Tongue (tissue), 2 donors: ENCODE measurements around the gene C12orf76. TPM values are rescaled to one million over a fixed set of nuclear protein-coding genes. Genes with fewer than 3 reads are reported as not detected.
A peak's percentile ranks its signal among the peaks of the same experiment; 100 is the strongest.
"Not testable (repeated sequence)": the region's sequence is repeated elsewhere in the genome, so short reads cannot be mapped to it uniquely, and the experiment has no call there.

ENCODE experiments used
- DNase-seq: peaks from one replicate; pipeline ENCODE4 v3.0.0-alpha.2; 2015
- total RNA-seq: library from RNA; depleted of rRNA; stranded (reverse); fragments of >200 nt; gene quantifications from one replicate; pipeline ENCODE4 v1.2.3, GENCODE V29; 2014

The C12orf76 gene
- total RNA-seq, 1 donor from 2014 or later: 20.9 TPM

- DNase-seq: peak; percentile 89
Observed at GRCh38 chr12:110023059-110023980, 25.0 kb downstream of the C12orf76 start.

DNA sequence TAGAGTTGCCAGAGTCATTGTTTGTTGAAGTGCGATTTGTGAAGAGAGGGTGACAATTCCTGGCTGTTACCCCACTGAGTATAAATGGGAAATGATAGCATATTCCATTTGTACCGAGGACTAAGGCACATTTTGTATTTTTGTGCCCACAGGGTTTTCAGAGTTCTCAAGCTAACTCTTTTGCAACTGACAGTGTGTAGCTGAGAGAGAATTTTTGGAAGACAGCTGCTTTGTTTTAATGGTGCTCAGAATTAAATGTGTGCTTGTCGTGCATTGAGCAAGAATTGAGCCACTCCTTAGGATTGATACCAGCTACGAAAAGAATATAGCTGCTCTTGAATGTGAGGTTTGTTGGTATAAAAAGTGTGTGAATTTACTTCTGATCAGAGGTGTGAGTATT is 27.4 kb downstream of the C12orf76 start:
- DNase-seq: no peak

DNA sequence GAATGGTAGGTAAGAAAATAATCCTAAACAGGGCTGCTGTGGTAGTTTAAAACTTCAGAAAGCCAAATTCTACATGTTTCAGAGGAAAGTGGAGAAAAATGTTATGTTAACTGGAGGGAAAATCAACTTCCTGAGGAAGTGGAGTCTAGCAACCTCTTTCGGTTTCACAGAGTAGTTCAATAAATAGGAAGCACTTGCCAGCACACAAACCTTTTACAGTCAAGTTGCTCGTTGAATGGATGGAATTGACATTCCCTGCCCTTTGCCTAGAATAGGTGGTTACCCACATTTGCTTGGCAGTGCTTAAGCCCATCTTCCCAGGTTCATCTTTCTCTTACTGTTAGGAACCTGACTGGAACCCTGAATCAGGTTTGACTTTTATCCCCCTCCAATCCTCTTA is 33.2 kb downstream of the C12orf76 start:
- no peak for DNase-seq

GRCh38 chr12:110012659-110013058 is 35.7 kb downstream of the C12orf76 start:
- no peak for DNase-seq

DNA sequence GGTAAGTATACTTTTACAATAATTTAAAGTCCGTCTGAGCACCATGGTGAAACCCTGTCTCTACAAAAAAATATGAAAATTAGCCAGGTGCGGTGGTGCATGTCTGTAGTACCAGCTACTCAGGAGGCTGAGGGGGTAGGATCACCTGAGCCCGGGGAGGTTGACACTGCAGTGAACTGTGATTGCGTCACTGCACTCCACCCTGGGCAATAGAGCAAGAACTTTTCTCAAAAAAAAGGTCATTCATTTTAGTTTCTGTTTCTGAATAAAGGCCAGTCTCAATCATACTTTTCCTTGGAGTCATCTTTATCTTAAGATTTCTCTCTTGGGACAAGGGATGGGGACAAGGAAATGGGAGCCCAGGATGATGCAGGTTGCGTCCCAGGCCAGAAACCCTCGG is 36.2 kb downstream of the C12orf76 start:
- DNase-seq: no peak

DNA sequence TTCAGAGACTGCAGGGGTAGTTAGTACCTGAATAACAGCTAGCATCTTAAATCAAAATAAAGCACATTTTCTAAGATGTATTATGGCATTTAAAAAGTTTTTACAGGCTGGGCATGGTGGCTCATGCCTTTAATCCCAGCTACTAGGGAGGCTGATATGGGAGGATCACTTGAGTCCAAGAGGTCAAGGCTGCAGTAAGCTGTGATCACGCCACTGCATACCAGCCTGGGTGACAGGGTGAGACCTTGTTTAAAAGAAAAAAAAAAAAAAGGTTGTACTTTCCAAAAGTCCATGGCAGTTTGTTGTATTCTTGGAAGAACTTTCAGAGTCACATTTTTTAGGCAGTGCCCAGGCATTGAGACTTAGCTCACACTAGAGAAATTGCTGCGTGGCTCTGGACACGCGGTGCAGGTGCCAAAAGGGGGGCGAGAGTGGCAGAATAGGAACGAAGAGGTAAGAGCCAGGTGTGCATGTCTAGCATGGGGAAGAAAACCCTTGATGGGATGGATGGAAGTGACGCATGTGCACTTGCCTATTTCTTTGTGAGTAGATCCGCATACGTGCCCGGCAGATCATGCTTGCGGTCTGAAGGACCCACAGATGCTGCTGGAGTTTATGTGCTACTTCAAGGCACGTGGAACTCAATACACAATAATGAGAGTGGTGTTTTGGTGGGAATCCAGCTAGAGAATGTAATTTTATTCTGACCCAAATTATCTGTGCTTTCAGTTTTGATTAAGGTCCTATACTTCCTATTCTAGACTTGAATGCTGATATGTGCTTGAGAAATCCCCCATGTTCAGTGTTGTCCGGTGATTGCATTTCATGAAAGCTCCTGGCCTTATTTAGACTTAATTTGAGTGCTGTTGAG is 37.2 kb downstream of the C12orf76 start:
- DNase-seq: no peak

DNA sequence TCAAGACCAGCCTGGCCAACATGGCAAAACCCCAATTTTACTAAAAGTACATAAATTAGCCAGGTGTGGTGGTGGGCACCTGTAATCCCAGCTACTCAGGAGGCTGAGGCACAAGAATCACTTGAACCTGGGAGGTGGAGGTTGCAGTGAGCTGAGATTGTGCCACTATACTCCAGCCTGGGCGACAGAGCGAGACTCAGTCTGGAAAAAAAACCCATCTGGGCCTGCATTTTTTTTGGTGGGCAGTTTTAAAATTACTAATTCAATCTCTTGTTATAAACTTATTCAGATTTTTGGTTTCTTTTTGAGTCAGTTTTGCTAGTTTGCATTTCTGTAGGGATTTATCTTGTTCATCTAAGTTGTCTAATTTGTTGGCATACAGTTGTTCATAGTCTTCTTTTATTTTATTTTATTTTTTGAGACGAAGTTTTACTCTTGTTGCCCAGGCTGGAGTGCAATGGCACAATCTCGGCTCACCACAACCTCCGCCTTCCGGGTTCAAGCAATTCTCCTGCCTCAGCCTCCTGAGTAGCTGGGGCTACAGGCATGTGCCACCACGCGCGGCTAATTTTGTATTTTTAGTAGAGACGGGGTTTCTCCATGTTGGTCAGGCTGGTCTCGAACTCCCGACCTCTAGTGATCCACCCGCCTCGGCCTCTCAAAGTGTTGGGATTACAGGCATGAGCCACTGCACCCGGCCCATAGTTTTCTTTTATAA is 39.5 kb downstream of the C12orf76 start:
- DNase-seq: not testable (repeated sequence)

DNA sequence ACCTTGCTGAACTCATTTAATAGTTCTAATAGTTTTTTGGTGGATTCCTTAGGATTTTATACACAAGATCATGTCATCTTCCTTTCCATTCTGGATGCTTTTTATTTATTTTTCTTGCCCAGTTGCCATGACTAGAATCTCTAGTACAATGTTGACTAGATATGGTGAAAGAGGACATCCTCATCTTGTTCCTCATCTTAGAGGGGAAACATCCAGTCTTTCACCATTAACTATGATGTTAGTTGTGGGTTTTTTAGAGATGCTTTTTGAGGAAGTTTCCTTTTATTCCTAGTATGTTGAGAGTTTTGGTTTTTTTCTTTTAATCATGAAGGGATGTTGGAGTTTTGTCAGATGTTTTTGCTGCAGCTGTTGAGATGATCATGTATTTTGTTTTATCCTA is 40.4 kb downstream of the C12orf76 start:
- DNase-seq: no peak

DNA sequence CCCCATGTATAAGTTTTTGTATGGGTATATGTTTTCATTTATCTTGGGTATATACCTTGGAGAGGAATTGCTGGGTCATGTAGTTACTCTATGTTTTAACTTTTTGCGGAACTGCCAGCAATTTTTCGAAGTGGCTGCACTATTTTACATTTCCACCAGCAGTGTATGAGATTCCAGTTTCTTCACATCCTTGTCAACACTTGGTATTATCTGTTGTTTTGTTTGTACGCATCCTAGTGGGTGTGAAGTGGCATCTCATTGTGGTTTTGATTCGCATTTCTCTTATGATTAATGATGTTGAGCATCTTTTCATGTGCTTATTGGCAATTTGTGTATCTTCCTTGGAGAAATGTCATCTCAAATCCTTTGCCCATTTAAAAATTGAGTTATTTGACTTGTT is 42.2 kb downstream of the C12orf76 start:
- DNase-seq: no peak

GRCh38 chr12:110005319-110005973 is 42.9 kb downstream of the C12orf76 start:
- no peak for DNase-seq

DNA sequence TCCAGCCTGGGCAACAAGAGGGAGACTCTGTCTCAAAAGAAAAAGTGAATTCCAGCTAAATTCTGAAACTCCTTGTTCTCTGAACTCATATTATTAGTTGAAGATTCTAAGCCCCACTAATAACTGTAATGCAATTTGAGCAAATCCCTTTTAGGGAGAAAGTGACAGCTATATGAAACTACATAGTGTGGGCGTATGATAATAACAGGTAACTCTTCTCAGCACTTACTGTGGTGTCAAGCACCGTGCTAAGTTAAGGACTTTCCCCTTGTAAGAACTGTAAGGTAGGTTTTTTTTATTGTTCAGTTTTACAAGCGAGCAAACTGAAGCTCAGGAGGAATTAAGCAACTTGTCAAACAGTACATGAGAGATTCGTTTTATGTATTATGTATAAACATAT is 43.7 kb downstream of the C12orf76 start:
- DNase-seq: no peak

DNA sequence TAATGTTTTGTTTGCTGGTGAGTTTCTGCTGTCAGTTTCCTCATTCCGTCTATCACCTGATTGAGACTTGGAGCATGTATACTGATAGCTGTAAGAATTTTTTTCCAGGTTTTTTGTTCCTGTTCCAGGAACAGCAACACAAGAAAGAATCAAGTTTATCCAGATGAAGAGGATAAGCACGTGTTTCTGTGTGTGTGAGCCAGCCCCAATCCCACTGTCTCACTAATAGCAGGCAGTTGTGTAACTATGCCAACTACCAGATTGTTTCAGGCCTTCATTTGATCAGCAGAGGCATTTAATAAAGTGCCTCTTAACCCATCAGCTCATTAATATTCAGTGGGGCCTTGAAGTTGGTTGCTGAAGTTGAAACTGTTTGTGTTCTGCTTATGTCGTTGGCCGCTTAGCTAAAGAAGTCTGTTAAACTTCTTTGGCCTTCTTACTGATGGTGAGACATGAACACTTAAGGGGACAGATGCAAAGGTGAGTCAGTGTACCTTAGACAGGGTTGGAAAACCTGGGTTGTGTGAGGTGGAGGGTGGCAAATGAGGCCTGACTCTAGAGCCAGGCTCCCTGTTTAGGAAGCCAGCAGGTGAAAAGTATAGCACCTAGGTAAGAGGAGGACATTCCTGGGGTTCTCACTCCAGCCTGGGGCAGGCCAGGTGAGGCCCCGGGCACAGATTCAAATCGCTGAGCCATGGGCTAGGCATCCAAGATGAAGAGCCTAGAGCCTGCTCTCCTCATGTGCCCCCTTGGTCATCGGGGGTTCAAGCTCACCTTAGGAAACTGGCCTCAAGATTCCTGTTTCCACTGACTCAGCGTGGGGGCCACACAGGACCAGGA is 45.4 kb downstream of the C12orf76 start:
- DNase-seq: no peak

GRCh38 chr12:110001596-110001995 is 46.7 kb downstream of the C12orf76 start:
- no peak for DNase-seq

- DNase-seq: peak; percentile 54
Observed at GRCh38 chr12:109999983-110000505, 48.3 kb downstream of the C12orf76 start.

DNA sequence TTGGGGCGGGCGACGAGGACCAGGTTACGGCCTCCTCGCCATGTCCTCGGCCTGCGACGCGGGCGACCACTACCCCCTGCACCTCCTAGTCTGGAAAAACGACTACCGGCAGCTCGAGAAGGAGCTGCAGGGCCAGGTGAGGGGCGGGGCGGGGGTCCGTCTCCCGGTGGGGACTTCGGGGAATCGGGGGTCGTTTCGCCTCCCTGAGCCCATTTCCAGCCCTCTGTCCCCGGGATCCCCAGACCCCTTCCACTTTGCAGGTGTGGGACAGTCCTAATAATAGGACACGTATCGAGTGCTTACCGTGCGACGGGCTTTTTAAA is 48.7 kb downstream of the C12orf76 start:
- DNase-seq: no peak

- peak; percentile 97 for DNase-seq
Observed at GRCh38 chr12:109998904-109999648, 49.2 kb downstream of the C12orf76 start, which contains the start of gene ANKRD13A. Gene ANKRD13A (plus strand): TSS chr12:109999430. CDS start chr12:109999689, 259 bp downstream.

GRCh38 chr12:109998241-109998903 is 50.0 kb downstream of the C12orf76 start:
- DNase-seq: peak; percentile 95

GRCh38 chr12:109997393-109997792 is 50.9 kb downstream of the C12orf76 start:
- no peak for DNase-seq

- DNase-seq: no peak
Observed at GRCh38 chr12:109996483-109996853, 51.9 kb downstream of the C12orf76 start.
